GM21825 (cell line): ENCODE measurements around the gene CLUH.
"Not testable (repeated sequence)": the region's sequence is repeated elsewhere in the genome, so short reads cannot be mapped to it uniquely, and the experiment has no call there.

Experiments
- ATAC-seq: cut with Tn5 transposase; IDR thresholded peaks from one replicate; pipeline ENCODE4 v1.9.1; 2021; ENCODE audit warnings: mild to moderate bottlenecking, moderate library complexity; ENCODE audit not compliant: unreplicated experiment

The CLUH gene

GRCh38 chr17:2690165-2691068, 21.1 kb downstream of the CLUH start:
- no peak for ATAC-seq

GRCh38 chr17:2689411-2690164, 22.0 kb downstream of the CLUH start:
- no peak for ATAC-seq

- no peak for ATAC-seq
Observed at GRCh38 chr17:2688351-2689342, 22.9 kb downstream of the CLUH start.

DNA sequence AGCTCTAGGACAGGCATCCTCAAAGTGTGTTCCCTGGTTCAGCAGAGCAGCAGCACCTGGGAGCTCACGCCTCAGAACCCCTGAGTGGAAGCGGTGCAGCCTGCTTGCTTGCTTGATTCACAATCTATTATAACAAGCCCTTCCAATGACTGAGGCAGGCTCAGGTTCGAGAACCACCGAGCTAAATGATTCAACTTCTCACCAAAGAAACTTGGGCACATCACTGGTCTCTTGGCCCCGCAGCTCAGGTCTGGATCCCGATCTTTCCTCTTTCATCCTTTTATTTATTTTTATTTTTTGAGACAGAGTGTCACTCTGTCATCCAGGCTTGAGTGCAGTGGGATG, 24.5 kb downstream of the CLUH start:
- no peak for ATAC-seq

- ATAC-seq = no peak
Observed at GRCh38 chr17:2685696-2686095, 25.9 kb downstream of the CLUH start.

DNA sequence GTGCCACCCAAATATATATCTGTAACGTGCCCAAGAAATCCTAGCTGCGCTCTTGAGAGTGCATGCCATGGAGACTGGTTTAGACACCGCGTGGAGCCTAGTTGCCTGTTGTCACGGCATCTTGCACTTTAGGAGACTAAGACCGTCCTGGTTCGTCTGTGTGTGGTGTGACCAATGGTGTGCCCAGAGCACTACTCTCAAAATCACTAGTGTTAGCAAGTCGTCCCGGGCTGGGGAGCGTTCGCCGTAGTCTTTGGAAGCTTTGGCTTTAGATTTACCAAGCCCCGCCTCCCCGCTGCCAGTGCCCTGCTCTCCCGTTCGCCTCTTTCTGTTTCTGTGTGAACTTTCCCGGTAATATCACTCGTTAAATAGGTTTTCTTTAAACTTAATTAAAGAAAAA, 27.0 kb downstream of the CLUH start:
- ATAC-seq = no peak

DNA sequence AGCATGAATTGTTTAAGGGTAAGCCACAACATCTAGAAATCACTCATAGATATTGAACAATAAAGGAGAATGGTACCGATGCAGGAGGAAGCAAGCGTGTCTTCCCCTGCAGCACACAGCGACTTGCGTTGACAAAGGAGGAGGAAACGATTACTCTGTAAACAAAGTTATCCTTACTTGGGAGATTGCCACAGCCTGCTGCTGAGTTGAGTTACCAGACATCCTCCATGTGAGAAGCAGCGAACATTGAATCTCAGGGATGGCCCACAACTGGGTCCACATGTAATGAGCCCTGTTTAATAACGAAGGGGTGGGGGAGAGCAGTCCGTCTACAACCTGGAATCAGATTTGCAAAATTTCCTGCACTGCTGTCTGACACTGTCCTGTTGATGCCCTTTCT, 27.7 kb downstream of the CLUH start:
- ATAC-seq = no peak

DNA sequence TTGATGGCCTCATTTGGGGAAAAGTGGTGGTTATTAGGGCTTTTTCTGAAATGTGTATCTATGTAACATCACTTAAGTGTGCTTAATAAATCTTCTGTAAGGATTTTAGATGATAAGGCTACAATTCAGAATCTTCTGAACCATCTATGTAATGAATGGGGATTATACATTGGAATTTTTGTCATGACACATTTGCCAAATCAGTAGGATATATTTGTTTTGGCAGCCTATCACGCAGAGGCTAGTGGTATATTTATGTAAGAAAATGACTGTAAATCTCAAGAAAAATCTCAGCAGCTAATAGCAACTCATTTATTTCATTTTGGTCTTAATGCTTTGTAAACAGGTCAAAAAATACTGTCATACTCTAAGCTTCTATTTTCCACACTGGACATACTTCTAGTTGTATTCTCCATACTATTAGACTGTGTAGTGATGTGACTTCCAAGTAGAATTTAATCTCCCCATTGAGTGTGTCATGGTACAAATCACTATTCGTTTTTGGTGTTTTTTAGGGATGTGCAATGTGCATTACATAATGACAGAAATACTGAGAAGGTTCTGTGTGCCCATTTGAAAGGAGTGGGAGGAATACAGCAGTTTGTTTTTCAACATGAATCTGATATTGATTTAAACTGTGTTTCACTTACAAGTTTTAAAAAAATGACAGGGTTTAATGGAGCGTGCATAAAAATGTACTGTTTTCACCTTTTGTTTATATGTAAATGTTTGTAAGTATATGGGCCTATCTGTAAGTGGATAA, 29.2 kb downstream of the CLUH start:
- no peak for ATAC-seq

DNA sequence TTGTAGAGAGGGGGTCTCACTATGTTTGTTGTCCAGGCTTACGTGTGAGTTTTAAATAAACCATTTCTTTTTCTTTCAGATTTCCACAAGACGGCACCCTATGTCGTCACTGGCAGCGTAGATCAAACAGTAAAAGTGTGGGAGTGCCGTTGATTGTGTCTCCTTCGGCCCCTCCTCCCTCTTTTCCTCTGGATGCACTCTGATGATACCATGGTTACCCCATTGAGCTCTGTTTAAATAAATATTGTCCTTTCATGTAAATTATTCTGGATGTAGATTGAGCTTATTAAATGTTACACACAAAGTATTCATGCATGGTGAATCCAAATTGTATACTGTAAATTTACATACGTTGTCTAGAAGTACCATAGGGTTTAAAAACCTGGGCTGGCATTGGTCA, 29.9 kb downstream of the CLUH start:
- ATAC-seq = no peak

GRCh38 chr17:2680961-2681360, 30.6 kb downstream of the CLUH start:
- no peak for ATAC-seq

DNA sequence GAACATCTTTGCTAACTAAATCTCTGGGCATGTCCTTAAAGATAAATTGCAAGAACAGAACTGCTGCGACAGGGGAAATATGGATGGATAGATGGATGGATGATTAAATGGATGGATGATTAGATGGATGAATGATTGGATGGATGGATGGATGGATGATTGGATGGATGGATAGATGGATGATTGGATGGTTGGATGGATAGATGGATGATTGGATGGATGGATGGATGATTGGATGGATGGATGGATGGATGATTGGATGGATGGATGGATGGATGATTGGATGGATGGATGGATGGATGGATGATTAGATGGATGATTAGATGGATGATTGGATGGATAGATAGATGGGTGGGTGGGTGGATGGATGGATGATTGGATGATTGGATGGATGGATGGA, 32.3 kb downstream of the CLUH start:
- ATAC-seq = not testable (repeated sequence)

GRCh38 chr17:2672026-2672425, 39.5 kb downstream of the CLUH start:
- ATAC-seq = no peak

GRCh38 chr17:2660410-2660809, 51.2 kb downstream of the CLUH start:
- not testable (repeated sequence) for ATAC-seq

DNA sequence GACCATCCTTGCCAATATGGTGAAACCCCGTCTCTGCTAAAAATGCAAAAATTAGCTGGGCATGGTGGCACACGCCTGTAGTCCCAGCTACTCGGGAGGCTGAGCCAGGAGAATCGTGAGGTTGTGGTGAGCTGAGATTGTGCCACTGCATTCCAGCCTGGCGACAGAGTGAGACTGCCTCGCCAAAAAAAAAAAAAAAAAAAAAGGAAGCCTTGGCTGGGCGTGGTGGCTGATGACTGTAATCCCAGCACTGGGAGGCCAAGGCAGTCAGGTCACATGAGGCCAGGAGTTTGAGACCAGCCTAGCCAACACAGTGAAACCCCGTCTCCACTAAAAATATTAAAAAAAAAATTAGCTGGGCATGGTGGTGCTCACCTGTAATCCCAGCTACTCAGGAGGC, 52.2 kb downstream of the CLUH start:
- not testable (repeated sequence) for ATAC-seq

DNA sequence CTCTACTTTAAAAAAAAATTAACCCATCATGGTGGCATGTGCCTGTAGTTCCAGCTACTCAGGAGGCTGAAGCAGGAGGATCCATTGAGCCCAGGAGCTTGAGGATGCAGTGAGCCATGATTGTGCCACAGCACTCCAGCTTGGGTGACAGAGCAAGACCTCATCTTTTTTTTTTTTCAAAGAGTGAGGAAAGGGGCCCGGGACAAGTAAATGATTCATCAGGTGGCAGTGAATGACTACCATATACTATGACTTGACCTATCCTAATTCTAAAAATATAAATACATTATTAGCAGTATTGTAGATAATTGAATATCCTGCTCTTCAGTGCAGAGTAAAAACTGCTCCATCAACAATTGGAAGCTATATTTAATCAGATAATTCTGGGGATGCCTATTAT, 55.3 kb downstream of the CLUH start:
- no peak for ATAC-seq

GRCh38 chr17:2655546-2655945, 56.0 kb downstream of the CLUH start:
- no peak for ATAC-seq

GRCh38 chr17:2652911-2653310, 58.7 kb downstream of the CLUH start:
- ATAC-seq = not testable (repeated sequence)

DNA sequence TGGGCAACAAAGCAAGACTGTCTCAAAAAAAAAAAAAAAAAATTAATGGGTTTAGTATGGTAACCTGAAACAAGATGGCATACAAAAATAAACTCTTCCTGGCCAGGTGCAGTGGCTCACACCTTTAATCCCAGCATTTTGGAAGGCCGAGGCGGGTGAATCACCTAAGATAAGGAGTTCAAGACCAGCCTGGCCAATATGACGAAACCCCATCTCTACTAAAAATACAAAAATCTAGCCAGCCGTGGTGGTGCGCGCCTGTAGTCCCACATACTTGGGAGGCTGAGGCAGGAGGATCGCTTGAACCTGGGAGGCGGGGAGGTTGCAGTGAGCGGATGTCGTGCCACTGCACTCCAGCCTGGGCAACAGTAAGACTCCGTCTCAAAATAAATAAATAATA, 62.4 kb downstream of the CLUH start:
- no peak for ATAC-seq

DNA sequence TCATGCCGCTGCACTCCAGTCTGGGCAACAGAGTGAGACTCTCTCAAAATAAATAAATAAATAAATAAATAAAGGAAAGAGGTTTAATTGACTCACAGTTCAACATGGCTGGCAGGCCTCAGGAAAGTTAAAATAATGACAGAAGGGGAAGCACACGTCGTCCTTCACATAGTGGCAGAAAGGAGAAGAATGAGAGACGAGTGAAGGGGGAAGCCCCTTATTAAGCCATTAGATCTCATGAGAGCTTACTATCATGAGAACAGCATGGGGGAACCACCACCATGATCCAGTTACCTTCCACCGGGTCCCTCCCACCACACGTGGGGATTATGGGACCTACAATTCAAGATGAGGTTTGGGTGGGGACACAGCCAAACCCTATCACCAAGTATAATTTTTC, 63.6 kb downstream of the CLUH start:
- ATAC-seq = no peak

GRCh38 chr17:2644971-2645370, 66.6 kb downstream of the CLUH start:
- no peak for ATAC-seq
